Measurements from ENCODE around the gene FLG.
"Not testable (repeated sequence)": the region's sequence is repeated elsewhere in the genome, so short reads cannot be mapped to it uniquely, and the experiment has no call there.

FLG gene

GRCh38 chr1:152303139-152303872 is 21.7 kb downstream of the FLG start:
- DNase-seq (ENCODE audit: extremely low read depth in 1 of 2, low read depth in 1 of 2) = not testable (repeated sequence)

- not testable (repeated sequence) for DNase-seq (ENCODE audit: extremely low read depth in 1 of 2, low read depth in 1 of 2)
These were observed 68.6 kb downstream of the FLG start for GRCh38 chr1:152256394-152256793.
